C4-2B (cell line): ENCODE data around the gene GABPB2.

Source experiments
- ZFX ChIP-seq: fragments of 450-650 bp; IDR thresholded peaks from 2 replicates; pipeline ENCODE4 v1.6.1; 2017
- TF ChIP-seq, protein P1 (sequence below): fragments of 450-650 bp; conservative IDR thresholded peaks from 2 replicates; pipeline ENCODE4 v1.5.1; 2017; ENCODE audit warnings: mild to moderate bottlenecking

DNA sequence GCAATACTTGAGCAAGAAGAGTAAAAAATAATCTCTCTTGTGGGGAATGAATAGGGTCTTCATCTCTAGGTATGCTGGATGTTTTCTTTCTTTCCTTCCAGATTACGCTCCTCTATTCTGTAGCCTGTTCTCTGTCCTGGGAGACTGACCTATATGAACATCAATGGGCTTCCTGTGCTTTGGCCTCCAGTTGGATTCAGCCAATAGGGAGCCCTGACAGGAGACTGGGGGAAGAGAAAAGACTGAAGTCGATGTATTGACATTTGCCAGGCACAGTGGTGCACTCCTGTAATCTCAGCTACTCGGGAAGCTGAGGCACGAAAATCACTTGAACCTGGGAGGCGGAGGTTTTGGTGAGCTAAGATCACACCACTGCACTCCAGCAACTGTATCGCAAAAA, 58.2 kb downstream of the GABPB2 start:
- TF ChIP-seq, protein P1, sequence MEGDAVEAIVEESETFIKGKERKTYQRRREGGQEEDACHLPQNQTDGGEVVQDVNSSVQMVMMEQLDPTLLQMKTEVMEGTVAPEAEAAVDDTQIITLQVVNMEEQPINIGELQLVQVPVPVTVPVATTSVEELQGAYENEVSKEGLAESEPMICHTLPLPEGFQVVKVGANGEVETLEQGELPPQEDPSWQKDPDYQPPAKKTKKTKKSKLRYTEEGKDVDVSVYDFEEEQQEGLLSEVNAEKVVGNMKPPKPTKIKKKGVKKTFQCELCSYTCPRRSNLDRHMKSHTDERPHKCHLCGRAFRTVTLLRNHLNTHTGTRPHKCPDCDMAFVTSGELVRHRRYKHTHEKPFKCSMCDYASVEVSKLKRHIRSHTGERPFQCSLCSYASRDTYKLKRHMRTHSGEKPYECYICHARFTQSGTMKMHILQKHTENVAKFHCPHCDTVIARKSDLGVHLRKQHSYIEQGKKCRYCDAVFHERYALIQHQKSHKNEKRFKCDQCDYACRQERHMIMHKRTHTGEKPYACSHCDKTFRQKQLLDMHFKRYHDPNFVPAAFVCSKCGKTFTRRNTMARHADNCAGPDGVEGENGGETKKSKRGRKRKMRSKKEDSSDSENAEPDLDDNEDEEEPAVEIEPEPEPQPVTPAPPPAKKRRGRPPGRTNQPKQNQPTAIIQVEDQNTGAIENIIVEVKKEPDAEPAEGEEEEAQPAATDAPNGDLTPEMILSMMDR: no peak
- TF ChIP-seq ZFX: no peak
